Progenitor cell of endocrine pancreas (in vitro differentiated cells): Measurements from ENCODE around the gene PRPF31. TPM values are rescaled to one million over a fixed set of nuclear protein-coding genes. Genes with fewer than 3 reads are reported as not detected.

Source experiments
- DNase-seq: peaks from one replicate; pipeline ENCODE4 v3.0.0; 2021; ENCODE audit warnings: low spot score; ENCODE audit not compliant: unreplicated experiment
- H3K27ac Mint-ChIP-seq: 2 replicates; pipeline ENCODE4 v1.8.0; 2021; ENCODE audit warnings: mild to moderate bottlenecking, moderate library complexity, mixed read lengths
- H3K27me3 Mint-ChIP-seq: 2 replicates; pipeline ENCODE4 v1.8.0; 2021; ENCODE audit warnings: mixed read lengths
- H3K36me3 Mint-ChIP-seq: 2 replicates; pipeline ENCODE4 v1.8.0; 2022; ENCODE audit warnings: mixed read lengths; ENCODE audit not compliant: insufficient read depth
- H3K4me1 Mint-ChIP-seq: 2 replicates; pipeline ENCODE4 v1.8.0; 2021; ENCODE audit warnings: low read depth, mixed read lengths
- H3K4me3 Mint-ChIP-seq: 2 replicates; pipeline ENCODE4 v1.8.0; 2021; ENCODE audit warnings: low read depth, mild to moderate bottlenecking, moderate library complexity, mixed read lengths
- H3K9me3 Mint-ChIP-seq: 2 replicates; pipeline ENCODE4 v1.8.0; 2021; ENCODE audit warnings: low read depth, mixed read lengths
- CTCF ChIP-seq: fragments of 200-600 bp; sonication (generic); IDR thresholded peaks from one replicate; pipeline ENCODE4 v1.5.0; 2021; ENCODE audit warnings: antibody characterized with exemption, mild to moderate bottlenecking; ENCODE audit not compliant: unreplicated experiment
- total RNA-seq: library from RNA; stranded (reverse); gene quantifications from 2 replicates; pipeline ENCODE4 v1.2.1, GENCODE V29; 2021

The PRPF31 gene
- total RNA-seq, 1 donor from 2014 or later = 71.3 TPM

- no peak for TF ChIP-seq CTCF
- Mint-ChIP-seq H3K9me3 (no peaks in the 10 kb centered on the region), H3K4me3 (no peak overlapping the region), H3K27ac (no peak overlapping the region), H3K27me3 (no peaks in the 10 kb centered on the region), H3K36me3 (peaks cover 23% of the 10 kb centered on the region), H3K4me1 (no peaks in the 10 kb centered on the region)
- no peak for DNase-seq
Observed at GRCh38 chr19:54147676-54148075, 32.1 kb downstream of the PRPF31 start.

GRCh38 chr19:54148158-54148557 lies 32.6 kb downstream of the PRPF31 start:
- H3K36me3 Mint-ChIP-seq = peaks cover 21% of the 10 kb centered on the region
- H3K9me3 Mint-ChIP-seq = no peaks in the 10 kb centered on the region
- no peak for TF ChIP-seq CTCF
- no peaks in the 10 kb centered on the region for H3K4me1 Mint-ChIP-seq
- no peaks in the 10 kb centered on the region for H3K27me3 Mint-ChIP-seq
- no peak overlapping the region for H3K27ac Mint-ChIP-seq
- H3K4me3 Mint-ChIP-seq = no peak overlapping the region
- no peak for DNase-seq

GRCh38 chr19:54149021-54149812 lies 33.7 kb downstream of the PRPF31 start:
- Mint-ChIP-seq H3K4me3 (no peak overlapping the region), H3K9me3 (no peaks in the 10 kb centered on the region), H3K27ac (no peak overlapping the region), H3K36me3 (peaks cover 20% of the 10 kb centered on the region), H3K27me3 (no peaks in the 10 kb centered on the region), H3K4me1 (no peaks in the 10 kb centered on the region)
- TF ChIP-seq CTCF = no peak
- no peak for DNase-seq

GRCh38 chr19:54151362-54152035 lies 35.9 kb downstream of the PRPF31 start:
- TF ChIP-seq CTCF = no peak
- H3K27me3 Mint-ChIP-seq = no peaks in the 10 kb centered on the region
- peak overlapping the region; percentile 13 for H3K27ac Mint-ChIP-seq
- no peaks in the 10 kb centered on the region for H3K9me3 Mint-ChIP-seq
- no peak overlapping the region for H3K4me3 Mint-ChIP-seq
- H3K36me3 Mint-ChIP-seq = peaks cover 15% of the 10 kb centered on the region
- H3K4me1 Mint-ChIP-seq = no peaks in the 10 kb centered on the region
- DNase-seq = no peak

- no peaks in the 10 kb centered on the region for H3K4me1 Mint-ChIP-seq
- H3K36me3 Mint-ChIP-seq = peaks cover 21% of the 10 kb centered on the region
- H3K4me3 Mint-ChIP-seq = no peak overlapping the region
- no peak for DNase-seq
- no peak overlapping the region for H3K27ac Mint-ChIP-seq
- TF ChIP-seq CTCF = no peak
- H3K27me3 Mint-ChIP-seq = no peaks in the 10 kb centered on the region
- H3K9me3 Mint-ChIP-seq = no peaks in the 10 kb centered on the region
Observed at GRCh38 chr19:54152267-54152666, 36.7 kb downstream of the PRPF31 start.
